HG02678 (cell line): ENCODE data around the gene KDM4B.
"Not testable (repeated sequence)": the region's sequence is repeated elsewhere in the genome, so short reads cannot be mapped to it uniquely, and the experiment has no call there.

ENCODE experiments used
- ATAC-seq: cut with Tn5 transposase; IDR thresholded peaks from one replicate; pipeline ENCODE4 v1.9.1; 2021; ENCODE audit warnings: mild to moderate bottlenecking, moderate library complexity; ENCODE audit not compliant: unreplicated experiment

Gene KDM4B

DNA sequence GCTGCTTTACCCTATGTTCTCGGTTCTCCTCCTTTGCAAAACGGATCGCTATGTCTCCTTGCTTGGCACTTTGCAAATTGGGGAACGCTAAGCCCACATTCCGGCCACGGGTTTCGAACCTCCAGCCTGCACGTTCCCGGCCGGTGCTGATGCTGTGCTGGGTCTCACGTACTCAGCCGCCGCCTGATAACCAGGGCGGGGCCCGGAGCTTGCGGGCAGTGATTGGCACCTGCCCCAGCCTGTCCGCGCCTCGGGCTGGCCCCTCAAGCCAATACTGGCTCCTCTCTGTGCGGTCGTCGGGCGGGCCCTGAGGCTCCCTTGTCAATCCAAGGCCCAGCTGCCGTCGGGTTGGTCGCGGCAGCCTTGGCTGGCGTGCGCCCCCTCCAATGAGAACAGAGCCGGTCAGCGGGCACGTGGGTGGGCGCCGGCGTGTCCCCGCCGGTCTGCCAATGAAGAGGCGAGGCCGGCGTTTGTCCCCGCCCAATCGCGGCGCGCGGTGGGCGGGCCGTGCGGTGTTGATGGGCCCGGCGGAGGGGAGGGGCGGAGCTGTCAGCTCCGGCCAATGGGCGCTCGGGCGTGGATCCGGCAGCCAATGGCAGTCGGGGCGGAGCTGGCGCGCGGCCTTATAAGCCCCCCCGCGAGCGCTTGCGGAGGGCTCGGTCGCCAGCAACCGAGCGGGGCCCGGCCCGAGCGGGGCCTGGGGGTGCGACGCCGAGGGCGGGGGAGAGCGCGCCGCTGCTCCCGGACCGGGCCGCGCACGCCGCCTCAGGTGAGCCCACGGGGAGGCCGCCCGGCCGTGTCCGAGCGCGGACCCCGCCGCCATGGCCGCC is at the start of gene KDM4B:
TSS of gene KDM4B (plus strand) at position 652 of the 830 bp plus-strand sequence. CDS start 63,778 bp downstream, outside the sequence.
- ATAC-seq, result peak; percentile 89

DNA sequence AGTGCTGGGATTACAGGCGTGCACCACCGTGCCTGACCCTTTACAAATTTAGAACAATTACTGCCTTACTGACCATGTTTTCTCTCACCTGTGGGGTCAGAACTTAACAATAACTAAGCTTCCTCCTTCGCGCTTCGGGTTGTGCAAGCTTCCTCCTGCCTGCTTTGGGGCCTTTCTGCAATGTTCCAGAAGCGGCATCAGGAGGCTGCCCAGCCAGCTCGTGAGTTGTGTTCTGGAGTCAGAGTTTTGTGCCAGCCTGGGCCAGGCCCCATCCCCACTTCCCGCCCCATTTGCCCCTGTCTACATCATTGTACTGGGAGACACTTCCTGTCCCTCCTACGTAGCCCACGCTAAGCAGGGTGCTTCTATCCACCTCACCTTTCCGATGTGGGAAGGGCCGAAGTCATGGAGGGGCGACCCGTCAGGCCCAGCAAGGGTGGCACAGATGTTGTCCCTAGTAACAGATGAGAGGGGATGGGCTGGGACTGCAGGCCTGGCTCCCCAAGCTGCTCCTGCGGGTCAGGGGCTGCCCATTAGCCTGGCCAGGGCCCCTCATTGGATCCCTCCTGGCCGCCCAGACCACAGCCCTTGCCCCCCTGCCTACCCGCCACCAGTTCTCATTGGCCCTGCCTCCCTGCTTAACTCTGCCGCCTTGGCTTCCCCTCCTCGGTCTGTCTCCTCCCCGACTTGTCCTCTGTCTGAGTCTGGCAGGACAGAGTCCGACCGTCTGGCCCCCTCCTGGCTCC is 46.2 kb upstream of the KDM4B start:
- no peak for ATAC-seq

DNA sequence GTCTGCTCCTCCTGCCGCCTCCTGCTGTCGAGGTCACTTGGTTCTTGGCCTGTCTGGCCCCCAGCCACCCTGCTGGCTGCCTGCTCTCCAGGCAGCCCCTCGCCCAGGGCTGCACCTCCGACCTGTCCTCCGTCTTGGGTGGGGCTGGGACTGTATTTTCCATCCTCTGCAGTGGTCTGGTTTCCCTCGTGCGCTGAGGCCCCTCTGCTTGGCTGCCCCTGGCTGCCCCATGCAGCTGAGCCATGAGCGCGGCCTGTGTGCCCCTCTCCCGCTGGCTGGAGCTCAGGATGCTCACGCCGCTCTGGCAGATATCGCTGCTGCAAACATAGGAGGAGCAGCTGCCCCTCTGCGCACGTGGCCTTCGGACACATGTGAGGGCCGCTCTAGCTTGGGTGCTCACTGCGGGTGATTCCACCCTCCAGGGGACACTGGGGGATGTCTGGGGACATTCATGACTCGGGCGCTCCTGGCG is 45.6 kb upstream of the KDM4B start:
- no peak for ATAC-seq

DNA sequence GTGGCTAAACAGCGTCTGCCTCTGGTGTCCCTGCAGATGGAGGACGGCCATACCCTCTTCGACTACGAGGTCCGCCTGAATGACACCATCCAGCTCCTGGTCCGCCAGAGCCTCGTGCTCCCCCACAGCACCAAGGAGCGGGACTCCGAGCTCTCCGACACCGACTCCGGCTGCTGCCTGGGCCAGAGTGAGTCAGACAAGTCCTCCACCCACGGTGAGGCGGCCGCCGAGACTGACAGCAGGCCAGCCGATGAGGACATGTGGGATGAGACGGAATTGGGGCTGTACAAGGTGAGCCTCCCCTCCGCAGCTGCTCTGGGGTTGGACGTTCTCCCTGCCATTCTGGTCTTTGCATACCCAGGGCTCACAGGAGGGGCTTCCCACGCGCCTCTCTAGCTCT is 39.7 kb upstream of the KDM4B start:
- ATAC-seq, result no peak

DNA sequence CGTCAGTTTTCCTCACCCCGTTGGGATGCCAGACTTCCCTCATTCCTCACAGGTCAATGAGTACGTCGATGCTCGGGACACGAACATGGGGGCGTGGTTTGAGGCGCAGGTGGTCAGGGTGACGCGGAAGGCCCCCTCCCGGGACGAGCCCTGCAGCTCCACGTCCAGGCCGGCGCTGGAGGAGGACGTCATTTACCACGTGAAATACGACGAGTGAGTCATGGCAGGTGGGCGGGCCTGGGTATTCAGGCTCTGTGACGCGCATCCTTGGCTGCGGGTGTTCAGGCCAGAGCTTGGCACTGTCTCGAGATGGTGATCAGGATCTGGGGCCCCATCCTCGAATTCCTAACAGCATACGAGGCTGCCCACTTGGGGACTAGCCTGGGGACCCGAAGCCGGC is 38.2 kb upstream of the KDM4B start:
- no peak for ATAC-seq

DNA sequence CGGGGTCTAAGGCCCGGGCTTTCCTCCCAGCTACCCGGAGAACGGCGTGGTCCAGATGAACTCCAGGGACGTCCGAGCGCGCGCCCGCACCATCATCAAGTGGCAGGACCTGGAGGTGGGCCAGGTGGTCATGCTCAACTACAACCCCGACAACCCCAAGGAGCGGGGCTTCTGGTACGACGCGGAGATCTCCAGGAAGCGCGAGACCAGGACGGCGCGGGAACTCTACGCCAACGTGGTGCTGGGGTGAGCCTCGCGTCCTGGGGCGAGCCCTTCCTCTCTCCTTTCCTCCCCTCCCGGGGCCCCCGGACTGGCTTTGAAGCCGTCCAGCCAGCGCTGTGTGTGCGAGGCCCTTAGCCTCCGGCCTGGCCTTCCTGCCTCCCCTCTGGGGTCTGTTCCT is 36.2 kb upstream of the KDM4B start:
- no peak for ATAC-seq

DNA sequence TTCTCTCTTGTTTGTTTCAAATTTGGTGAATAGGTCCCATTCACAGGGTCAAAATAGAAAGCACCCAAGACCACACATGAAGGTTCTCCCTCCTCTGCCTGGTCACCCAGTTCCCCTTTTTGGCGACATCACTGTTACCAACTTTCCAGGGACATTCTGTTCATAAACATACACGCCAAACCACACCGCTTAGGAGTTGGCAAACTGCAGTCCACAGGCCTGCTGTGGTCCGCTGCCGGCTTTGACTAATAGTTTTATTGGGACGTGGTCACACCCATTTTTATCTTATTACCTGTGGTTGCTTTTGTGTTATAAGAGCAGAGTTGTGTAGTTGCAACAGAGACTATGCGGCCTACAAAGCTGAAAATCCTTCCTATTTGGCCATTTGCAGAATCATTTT is 35.4 kb upstream of the KDM4B start:
- no peak for ATAC-seq

DNA sequence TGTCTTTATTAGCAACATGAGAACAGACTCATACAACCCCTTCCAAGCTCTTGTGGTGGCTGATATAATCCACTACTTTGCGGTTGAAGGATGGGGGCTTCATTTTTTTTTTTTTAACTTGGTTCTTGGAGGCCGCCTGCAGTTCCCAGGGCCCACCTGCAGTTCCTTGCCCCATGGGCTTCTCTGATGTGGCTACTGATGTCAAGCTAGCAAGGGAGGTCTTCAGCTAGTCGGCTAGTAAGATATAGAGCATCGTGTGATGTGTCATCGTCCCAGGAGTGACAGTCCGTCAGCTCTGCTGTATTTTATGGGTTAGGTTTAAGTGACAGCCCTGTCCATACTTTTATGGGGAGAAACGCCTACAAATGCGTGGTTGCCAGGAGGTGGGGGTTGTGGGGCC is 33.5 kb upstream of the KDM4B start:
- ATAC-seq, result no peak

DNA sequence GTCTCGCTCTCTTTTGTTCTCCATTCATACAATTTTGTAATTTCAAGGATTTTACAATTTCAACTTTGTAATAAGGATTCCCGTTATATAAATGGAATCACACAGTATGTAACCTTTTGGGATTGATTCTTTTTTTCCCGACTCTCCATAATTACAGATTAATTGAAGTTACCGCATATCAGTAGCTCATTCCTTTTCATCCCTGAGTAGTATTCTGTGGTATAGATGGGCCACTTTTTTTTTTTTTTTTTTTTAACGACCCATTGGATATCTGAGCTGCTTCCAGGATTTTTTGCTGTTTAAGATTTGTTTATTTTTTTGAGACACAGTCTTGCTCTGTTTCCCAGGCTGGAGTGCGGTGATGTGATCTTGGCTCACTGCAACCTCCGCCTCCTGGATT is 31.9 kb upstream of the KDM4B start:
- no peak for ATAC-seq

DNA sequence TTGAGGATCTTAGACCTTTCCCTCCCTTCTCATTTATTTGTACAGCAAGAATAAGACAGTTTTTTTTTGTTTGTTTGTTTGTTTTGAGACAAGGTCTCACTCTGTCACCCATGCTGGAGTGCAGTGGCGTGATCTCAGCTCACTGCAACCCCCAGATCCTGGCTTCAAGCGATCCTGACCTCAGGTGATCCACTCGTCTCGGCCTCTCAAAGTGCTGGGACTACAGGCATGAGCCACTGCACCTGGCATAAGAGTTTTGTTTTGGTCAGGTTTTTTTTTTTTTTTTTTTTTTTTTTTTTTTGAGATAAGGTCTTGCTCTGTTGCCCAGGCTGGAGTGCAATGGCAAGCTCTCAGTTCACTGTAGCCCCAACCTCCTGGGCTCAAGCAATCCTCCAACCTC is 30.5 kb upstream of the KDM4B start:
- not testable (repeated sequence) for ATAC-seq

DNA sequence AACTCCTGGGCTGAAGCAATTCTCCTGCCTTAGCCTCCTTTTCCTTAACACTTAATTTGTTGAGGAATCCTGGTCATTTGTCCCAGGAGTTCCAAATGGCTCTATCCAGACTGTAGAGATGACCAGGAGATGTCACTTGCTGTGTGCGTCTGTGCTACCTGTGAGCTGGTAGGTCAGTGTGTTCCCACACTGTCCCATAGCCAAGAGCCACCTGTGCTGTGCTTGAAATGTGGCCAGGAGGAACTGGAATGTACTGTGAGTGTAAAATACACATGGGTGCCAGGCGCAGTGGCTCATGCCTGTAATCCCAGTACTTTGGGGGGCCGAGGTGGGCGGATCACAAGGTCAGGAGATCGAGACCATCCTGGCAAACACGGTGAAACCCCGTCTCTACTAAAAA is 29.4 kb upstream of the KDM4B start:
- no peak for ATAC-seq

DNA sequence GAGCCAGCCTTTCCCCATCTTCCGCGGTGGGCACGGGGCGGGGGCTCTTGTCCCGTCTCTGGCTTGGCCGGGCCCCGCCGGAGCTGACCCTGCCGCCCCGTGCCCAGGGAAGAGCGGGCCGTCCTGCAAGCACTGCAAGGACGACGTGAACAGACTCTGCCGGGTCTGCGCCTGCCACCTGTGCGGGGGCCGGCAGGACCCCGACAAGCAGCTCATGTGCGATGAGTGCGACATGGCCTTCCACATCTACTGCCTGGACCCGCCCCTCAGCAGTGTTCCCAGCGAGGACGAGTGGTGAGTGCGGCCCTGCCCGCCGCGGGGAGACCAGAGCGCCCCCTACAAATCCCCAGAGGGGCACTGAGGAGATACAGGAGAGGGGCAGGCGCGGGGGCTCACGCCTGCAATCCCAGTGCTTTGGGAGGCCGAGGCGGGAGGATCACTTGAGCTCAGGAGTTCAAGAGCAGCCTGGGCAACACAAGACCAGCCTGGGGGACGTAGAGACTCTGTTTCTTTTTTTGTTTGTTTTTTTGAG is 27.2 kb upstream of the KDM4B start:
- ATAC-seq, result not testable (repeated sequence)

DNA sequence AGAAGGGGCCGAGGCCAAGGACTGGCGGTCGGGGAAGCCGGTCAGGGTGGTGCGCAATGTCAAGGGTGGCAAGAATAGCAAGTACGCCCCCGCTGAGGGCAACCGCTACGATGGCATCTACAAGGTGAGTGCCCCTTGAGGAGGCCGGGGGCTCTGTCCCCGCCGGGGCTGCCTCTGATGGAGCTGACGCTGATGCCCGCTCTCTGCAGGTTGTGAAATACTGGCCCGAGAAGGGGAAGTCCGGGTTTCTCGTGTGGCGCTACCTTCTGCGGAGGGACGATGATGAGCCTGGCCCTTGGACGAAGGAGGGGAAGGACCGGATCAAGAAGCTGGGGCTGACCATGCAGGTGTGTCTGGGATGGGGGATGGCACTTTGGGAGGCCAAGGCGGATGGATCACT is 18.3 kb upstream of the KDM4B start:
- ATAC-seq, result not testable (repeated sequence)

DNA sequence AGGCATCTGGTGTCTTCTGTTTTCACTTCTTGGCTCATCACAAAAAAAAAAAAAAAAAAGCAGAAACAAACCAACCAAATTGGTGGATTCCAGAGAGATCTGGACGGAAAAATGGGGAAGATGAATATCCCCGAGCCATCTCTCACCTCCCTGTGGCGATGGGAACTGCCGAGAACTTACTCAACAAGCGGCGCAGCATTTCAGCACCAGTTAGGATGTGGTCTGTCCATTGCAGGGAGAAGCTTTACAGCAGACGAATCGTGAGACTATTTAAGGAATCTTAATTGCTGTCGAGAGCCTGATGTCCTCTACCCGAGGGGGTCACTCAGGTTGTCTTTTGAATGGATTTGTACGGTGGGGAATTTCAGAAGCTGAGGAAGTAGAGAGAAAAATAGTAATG is 17.3 kb upstream of the KDM4B start:
- no peak for ATAC-seq

DNA sequence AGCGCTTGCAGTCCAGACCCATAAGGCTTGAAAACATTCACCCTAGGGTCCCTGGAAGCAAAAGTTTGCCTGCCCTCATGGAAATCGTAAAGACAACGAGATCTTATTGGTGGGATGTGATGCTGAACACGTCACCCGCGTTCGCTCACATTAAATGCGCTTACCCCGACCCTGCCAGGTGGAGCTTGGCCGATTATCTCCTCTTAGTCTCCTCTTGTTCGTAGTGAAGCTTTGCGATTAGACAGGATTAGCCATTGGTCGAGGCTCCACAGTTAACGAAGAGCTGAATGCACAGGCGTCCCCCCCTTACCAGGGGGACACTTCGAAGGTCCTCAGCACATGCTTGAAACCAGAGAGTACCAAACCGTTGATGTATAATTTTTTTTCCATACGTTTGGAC is 16.0 kb upstream of the KDM4B start:
- no peak for ATAC-seq

DNA sequence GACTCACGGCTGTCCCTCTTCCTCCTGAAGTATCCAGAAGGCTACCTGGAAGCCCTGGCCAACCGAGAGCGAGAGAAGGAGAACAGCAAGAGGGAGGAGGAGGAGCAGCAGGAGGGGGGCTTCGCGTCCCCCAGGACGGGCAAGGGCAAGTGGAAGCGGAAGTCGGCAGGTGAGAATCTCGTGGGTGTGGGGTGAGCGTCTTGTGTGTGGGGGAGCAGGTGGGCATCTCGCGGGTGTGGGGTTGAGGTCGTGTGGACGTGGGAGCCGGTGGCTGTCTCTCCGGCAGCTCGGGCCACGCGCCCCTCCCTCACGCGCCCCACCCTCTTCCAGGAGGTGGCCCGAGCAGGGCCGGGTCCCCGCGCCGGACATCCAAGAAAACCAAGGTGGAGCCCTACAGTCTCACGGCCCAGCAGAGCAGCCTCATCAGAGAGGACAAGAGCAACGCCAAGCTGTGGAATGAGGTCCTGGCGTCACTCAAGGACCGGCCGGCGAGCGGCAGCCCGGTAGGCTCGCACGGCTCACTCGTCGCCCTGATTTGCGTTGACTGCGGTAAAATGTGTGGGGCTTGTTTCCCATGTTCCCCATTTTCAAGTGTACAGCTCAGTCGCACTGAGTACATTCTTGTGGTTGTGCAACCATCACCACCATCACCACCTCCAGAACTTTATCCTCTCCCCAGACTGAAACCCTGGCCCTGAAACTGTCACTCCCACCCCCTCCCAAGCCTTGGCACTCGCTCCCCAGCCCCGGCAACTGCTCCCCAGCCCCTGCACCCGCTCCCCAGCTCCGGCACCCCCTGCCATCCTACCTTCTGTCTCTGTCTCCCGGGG is 14.4 kb upstream of the KDM4B start:
- not testable (repeated sequence) for ATAC-seq

DNA sequence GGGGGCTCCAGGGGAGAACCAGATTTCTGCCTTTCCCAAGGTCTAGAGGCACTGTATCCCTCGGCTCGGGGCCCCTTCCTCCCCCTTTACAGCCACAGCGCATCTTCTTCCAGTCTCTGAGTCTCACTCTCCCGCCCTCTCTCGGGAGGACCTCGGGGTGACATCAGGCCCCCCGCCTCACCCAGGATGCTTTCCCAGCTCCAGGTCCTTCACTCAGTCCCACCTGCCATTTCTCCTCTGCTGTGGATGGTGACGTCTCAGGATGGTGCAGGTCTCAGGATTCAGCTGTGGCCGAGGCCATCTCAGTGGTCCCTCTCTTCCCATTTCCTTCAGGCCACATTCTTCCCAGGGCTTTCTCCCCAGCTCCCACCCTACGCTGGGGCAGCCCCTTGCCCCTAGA is 13.6 kb upstream of the KDM4B start:
- ATAC-seq, result no peak

DNA sequence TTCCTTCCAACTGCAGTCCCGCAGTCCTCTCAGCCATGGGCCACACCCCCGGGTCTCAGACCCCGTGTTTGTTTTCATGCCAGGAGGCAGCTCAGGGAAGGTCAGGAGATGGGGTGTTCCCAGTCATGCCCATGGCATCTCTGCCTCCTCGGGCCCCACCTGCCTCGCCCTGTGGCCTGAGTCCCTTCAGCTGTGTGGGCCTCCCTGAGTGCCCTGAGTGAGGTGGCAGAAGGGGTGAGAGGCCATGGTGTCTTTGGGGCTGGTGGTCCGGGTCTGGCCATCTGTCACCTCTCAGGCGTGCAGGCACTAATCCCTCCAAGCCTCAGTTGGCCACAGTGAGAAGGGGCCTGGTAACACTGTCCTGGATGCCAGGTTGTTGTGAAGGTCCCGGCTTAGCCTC is 10.9 kb upstream of the KDM4B start:
- no peak for ATAC-seq

DNA sequence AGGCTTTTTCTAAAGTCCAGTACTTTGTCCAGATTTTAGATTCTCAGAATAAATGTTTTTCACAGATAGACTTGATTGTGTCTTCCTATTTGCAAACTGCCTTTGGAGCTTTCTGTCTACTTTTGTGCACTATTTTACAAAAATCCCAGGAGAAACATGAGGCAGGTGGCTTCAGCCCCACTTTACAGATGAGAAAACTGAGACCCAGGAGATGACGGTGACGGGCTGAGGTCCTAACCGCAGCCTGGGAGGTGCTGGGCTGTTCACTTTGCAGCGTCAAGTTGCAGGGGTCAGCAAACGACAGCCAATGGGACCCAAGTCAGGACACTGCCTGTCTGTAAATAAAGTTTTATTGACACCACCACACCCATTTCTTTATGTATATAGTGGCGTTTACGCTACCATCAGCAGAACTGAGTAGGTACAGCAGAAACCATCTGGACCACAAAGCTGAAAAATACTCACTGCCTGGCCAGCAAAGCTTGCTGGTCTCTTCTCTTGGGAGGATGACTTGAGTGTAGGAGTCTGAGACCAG is 6.8 kb upstream of the KDM4B start:
- ATAC-seq, result no peak

DNA sequence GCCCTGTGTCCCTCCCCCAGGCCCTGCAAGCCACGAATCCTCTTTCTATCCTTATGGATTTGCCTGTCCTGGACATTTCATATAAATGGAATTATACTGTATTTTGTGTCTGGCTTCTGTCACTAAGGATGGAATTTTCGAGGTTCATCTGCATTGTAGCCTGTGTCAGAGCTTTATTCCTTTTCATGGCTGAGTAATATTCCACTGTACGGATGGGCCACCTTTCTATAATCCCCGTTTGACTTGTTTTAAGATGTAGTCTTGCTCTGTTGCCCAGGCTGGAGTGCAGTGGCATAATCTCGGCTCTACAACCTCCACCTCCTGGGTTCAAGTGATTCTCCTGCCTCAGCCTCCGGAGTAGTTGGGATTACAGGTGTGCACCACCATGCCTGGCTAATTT is 3.9 kb upstream of the KDM4B start:
- no peak for ATAC-seq

DNA sequence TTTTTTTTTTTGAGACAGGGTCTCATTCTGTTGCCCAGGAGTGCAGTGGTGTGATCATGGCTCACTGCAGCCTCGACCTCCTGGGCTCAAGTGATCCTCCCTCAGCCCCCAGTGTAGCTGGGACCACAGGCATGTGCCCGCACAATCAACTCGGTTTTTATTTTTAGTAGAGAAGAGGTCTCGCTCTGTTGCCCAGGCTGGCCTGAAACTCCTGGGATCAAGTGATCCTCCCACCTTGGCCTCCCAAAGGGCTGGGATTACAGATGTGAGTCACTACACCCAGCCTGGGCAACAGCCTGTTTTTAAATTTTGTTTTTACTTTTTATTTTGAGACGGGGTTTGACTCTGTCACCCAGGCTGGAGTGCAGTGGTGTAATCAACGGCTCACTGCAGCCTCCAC is 2.3 kb upstream of the KDM4B start:
- ATAC-seq, result no peak
